ENCODE results near the gene KLHDC7B. TPM values are rescaled to one million over a fixed set of nuclear protein-coding genes. Genes with fewer than 3 reads are reported as not detected.

Gene KLHDC7B
- total and polyA plus RNA-seq, 4 donors, result 0.29 to 0.63 TPM; not detected in 2

GRCh38 chr22:50582493-50583293 is 37.0 kb downstream of the KLHDC7B start, which contains the start of gene CHKB:
Gene CHKB (minus strand): TSS chr22:50582849. CDS start chr22:50582781, 68 bp downstream.
- no peaks in the 10 kb centered on the region for H3K9me3 ChIP-seq (ENCODE audit: control insufficient read depth, low read length)
- H3K36me3 ChIP-seq (ENCODE audit: control insufficient read depth in 1 of 2, insufficient read depth in 2 of 2, low read length in 1 of 2), result no peaks in the 10 kb centered on the region
- H3K4me1 ChIP-seq (ENCODE audit: control insufficient read depth in 1 of 2, insufficient read depth in 2 of 2, low read length in 2 of 2), result no peaks in the 10 kb centered on the region
- 0% methylated on average over 82 to 96 of the region's 96 CpGs for WGBS, 2 donors
- DNase-seq, result peak; percentile 99
- peak; percentile 99 for ATAC-seq (ENCODE audit: low FRiP score)
- H3K27ac ChIP-seq (ENCODE audit: low read depth in 1 of 2, low read length in 2 of 2), result peak within 1 kb of the TSS; percentile 68 to 92
- no peaks in the 10 kb centered on the region for H3K27me3 ChIP-seq (ENCODE audit: control insufficient read depth in 1 of 2, insufficient read depth in 2 of 2, low read length in 1 of 2)
- intact Hi-C loops (cut with DNase I), result loop anchor here in 1 of 2 donors (2.0 kb wide), 2 partner anchors 20 to 46 kb away; partner anchors contain the start of genes ARSA and SYCE3
- peak within 1 kb of the TSS; percentile 73 to 82 for H3K4me3 ChIP-seq (ENCODE audit: low read length in 2 of 2)

DNA sequence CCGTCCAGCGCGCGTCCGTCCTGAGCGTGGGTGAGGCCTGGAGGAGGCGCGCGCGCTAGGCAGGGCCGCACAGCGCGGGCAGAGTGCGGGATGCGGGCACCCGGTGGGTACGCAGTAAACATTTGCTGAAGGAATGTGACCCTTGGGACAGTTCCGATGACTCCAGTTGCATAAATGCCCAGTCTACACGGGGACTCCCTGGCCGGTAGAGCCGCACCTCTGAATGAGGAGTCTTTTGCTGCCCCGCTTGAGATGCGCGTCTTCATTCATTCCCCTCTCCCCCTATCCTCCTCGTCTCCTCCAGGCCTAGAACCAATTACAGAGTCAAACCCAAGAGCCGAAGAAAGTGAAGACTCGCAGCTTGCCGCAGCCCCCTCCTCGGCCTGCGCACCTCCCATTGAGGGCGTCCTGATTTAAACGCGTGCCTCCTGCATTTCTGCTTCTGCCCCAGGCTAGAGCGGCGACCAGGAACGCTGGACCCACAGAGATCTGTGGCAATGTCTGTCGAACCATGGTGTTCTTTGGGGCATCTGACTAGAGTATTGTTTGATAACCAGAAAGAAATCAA is 37.7 kb downstream of the KLHDC7B start:
- DNase-seq, result peak in 1 of 2 donors; percentile 44
- intact Hi-C loops (cut with DNase I), result loop anchor here in 1 of 2 donors (2.0 kb wide), 2 partner anchors 21 to 45 kb away; partner anchors contain the start of genes ARSA and SYCE3
- peak; percentile 55 for ATAC-seq (ENCODE audit: low FRiP score)
- no peaks in the 10 kb centered on the region for H3K9me3 ChIP-seq (ENCODE audit: control insufficient read depth, low read length)
- no peaks in the 10 kb centered on the region for H3K27me3 ChIP-seq (ENCODE audit: control insufficient read depth in 1 of 2, insufficient read depth in 2 of 2, low read length in 1 of 2)
- peak overlapping the region; percentile 44 to 66 for H3K4me3 ChIP-seq (ENCODE audit: low read length in 2 of 2)
- 4 to 6% methylated on average over 37 of the region's 37 CpGs for WGBS, 2 donors
- H3K4me1 ChIP-seq (ENCODE audit: control insufficient read depth in 1 of 2, insufficient read depth in 2 of 2, low read length in 2 of 2), result no peaks in the 10 kb centered on the region
- no peaks in the 10 kb centered on the region for H3K36me3 ChIP-seq (ENCODE audit: control insufficient read depth in 1 of 2, insufficient read depth in 2 of 2, low read length in 1 of 2)
- H3K27ac ChIP-seq (ENCODE audit: low read depth in 1 of 2, low read length in 2 of 2), result peak overlapping the region in 1 of 2 donors; percentile 22

GRCh38 chr22:50584106-50585096 is 38.7 kb downstream of the KLHDC7B start:
- H3K27ac ChIP-seq (ENCODE audit: low read depth in 1 of 2, low read length in 2 of 2), result no peak overlapping the region
- no peaks in the 10 kb centered on the region for H3K4me1 ChIP-seq (ENCODE audit: control insufficient read depth in 1 of 2, insufficient read depth in 2 of 2, low read length in 2 of 2)
- no peaks in the 10 kb centered on the region for H3K36me3 ChIP-seq (ENCODE audit: control insufficient read depth in 1 of 2, insufficient read depth in 2 of 2, low read length in 1 of 2)
- ATAC-seq (ENCODE audit: low FRiP score) (no peak), DNase-seq (peak; percentile 21 to 45)
- intact Hi-C loops (cut with DNase I), result no loop called here
- H3K9me3 ChIP-seq (ENCODE audit: control insufficient read depth, low read length), result no peaks in the 10 kb centered on the region
- no peaks in the 10 kb centered on the region for H3K27me3 ChIP-seq (ENCODE audit: control insufficient read depth in 1 of 2, insufficient read depth in 2 of 2, low read length in 1 of 2)
- 95 to 96% methylated on average over 23 of the region's 23 CpGs for WGBS, 2 donors
- H3K4me3 ChIP-seq (ENCODE audit: low read length in 2 of 2), result no peak overlapping the region

DNA sequence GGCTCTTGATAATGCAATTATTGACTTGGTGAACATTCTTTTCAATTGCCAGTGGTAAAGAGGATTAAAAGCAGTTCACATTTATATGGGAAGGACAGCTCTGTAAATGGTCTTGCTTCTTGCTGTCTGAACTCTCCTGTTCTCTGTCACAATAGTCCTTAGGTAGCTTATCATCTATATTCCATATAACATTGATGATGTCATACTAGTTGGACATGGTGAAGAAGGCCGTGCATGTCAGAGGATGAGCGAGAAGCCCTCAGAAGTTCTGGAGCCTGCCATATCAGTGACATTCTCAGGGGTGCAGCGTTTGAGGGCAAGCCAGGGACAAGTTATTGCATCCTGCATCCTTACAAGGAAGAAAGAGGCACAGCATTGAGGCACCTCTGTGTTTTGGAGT is 39.5 kb downstream of the KLHDC7B start:
- ATAC-seq (ENCODE audit: low FRiP score) (no peak), DNase-seq (peak; percentile 16 to 63)
- 91 to 96% methylated on average over 3 of the region's 3 CpGs for WGBS, 2 donors
- no peak overlapping the region for H3K4me3 ChIP-seq (ENCODE audit: low read length in 2 of 2)
- intact Hi-C loops (cut with DNase I), result no loop called here
- H3K36me3 ChIP-seq (ENCODE audit: control insufficient read depth in 1 of 2, insufficient read depth in 2 of 2, low read length in 1 of 2), result no peaks in the 10 kb centered on the region
- no peaks in the 10 kb centered on the region for H3K27me3 ChIP-seq (ENCODE audit: control insufficient read depth in 1 of 2, insufficient read depth in 2 of 2, low read length in 1 of 2)
- no peaks in the 10 kb centered on the region for H3K4me1 ChIP-seq (ENCODE audit: control insufficient read depth in 1 of 2, insufficient read depth in 2 of 2, low read length in 2 of 2)
- no peaks in the 10 kb centered on the region for H3K9me3 ChIP-seq (ENCODE audit: control insufficient read depth, low read length)
- H3K27ac ChIP-seq (ENCODE audit: low read depth in 1 of 2, low read length in 2 of 2), result no peak overlapping the region

DNA sequence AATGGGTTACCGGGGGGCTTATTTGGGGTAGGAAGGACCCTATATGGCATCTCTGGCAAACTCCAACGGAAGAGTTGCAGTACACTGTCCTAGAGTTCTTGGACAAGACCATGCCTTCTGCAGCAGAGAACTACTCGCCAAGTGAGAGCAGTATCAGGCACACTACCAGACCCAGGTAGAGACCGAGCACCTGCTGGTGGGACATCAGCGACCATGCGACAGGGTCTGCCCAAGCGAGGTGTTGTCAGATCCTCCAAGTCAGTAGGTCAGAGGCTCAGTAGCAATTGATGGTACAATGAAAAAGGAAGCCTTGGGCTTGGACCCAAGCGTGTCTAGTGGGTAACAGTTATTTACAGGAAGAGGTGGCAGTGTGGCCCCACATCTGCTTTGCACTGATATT is 40.1 kb downstream of the KLHDC7B start:
- no peaks in the 10 kb centered on the region for H3K36me3 ChIP-seq (ENCODE audit: control insufficient read depth in 1 of 2, insufficient read depth in 2 of 2, low read length in 1 of 2)
- H3K27me3 ChIP-seq (ENCODE audit: control insufficient read depth in 1 of 2, insufficient read depth in 2 of 2, low read length in 1 of 2), result no peaks in the 10 kb centered on the region
- no peak overlapping the region for H3K27ac ChIP-seq (ENCODE audit: low read depth in 1 of 2, low read length in 2 of 2)
- intact Hi-C loops (cut with DNase I), result no loop called here
- no peak overlapping the region for H3K4me3 ChIP-seq (ENCODE audit: low read length in 2 of 2)
- no peaks in the 10 kb centered on the region for H3K9me3 ChIP-seq (ENCODE audit: control insufficient read depth, low read length)
- no peaks in the 10 kb centered on the region for H3K4me1 ChIP-seq (ENCODE audit: control insufficient read depth in 1 of 2, insufficient read depth in 2 of 2, low read length in 2 of 2)
- peak in 1 of 2 donors; percentile 30 for DNase-seq
- ATAC-seq (ENCODE audit: low FRiP score), result no peak
- 90 to 93% methylated on average over 8 of the region's 8 CpGs for WGBS, 2 donors

DNA sequence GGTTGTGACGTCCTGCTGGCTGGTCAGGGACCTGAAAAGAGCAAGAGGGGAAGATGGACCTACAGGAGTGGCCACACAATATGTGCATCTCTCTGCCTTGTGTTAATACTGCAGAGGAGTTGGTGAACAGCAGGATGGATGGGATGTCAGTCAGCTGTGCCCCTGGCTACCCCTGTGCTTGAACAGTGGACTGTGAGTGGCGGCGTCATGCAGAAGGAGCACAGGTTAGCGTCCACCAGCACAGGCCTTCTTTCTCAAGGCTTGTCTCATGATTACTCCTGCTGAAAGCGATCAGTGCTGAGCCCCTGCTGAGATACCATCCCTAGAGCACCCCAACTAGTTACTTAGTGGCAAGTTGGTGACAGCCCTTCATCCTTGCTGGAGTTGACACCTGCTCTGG is 40.7 kb downstream of the KLHDC7B start:
- 75 to 87% methylated on average over 5 of the region's 5 CpGs for WGBS, 2 donors

GRCh38 chr22:50587407-50587806 is 41.7 kb downstream of the KLHDC7B start:
- Histone ChIP-seq H3K4me3 (ENCODE audit: low read length in 2 of 2) (no peak overlapping the region), H3K4me1 (ENCODE audit: control insufficient read depth in 1 of 2, insufficient read depth in 2 of 2, low read length in 2 of 2) (no peaks in the 10 kb centered on the region), H3K36me3 (ENCODE audit: control insufficient read depth in 1 of 2, insufficient read depth in 2 of 2, low read length in 1 of 2) (no peaks in the 10 kb centered on the region), H3K27me3 (ENCODE audit: control insufficient read depth in 1 of 2, insufficient read depth in 2 of 2, low read length in 1 of 2) (no peaks in the 10 kb centered on the region), H3K27ac (ENCODE audit: low read depth in 1 of 2, low read length in 2 of 2) (no peak overlapping the region), H3K9me3 (ENCODE audit: control insufficient read depth, low read length) (no peaks in the 10 kb centered on the region)
- ATAC-seq (ENCODE audit: low FRiP score) (no peak), DNase-seq (peak; percentile 12 to 23)
- intact Hi-C loops (cut with DNase I), result no loop called here
- WGBS, 2 donors, result 93 to 95% methylated on average over 5 of the region's 5 CpGs

More for the DNA sequence above, 40.7 kb downstream of the KLHDC7B start:
- no peak overlapping the region for H3K27ac ChIP-seq (ENCODE audit: low read depth in 1 of 2, low read length in 2 of 2)
- no peak overlapping the region for H3K4me3 ChIP-seq (ENCODE audit: low read length in 2 of 2)
- DNase-seq (peak in 1 of 2 donors; percentile 54), ATAC-seq (ENCODE audit: low FRiP score) (no peak)
- no peaks in the 10 kb centered on the region for H3K27me3 ChIP-seq (ENCODE audit: control insufficient read depth in 1 of 2, insufficient read depth in 2 of 2, low read length in 1 of 2)
- intact Hi-C loops (cut with DNase I), result no loop called here
- no peaks in the 10 kb centered on the region for H3K4me1 ChIP-seq (ENCODE audit: control insufficient read depth in 1 of 2, insufficient read depth in 2 of 2, low read length in 2 of 2)
- H3K36me3 ChIP-seq (ENCODE audit: control insufficient read depth in 1 of 2, insufficient read depth in 2 of 2, low read length in 1 of 2), result no peaks in the 10 kb centered on the region
- no peaks in the 10 kb centered on the region for H3K9me3 ChIP-seq (ENCODE audit: control insufficient read depth, low read length)

- 86 to 92% methylated on average over 3 of the region's 3 CpGs for WGBS, 2 donors
- no peak for DNase-seq
Measured at GRCh38 chr22:50595189-50595588, 49.5 kb downstream of the KLHDC7B start.

More at GRCh38 chr22:50595189-50595588, 49.5 kb downstream of the KLHDC7B start:
- no peak for ATAC-seq (ENCODE audit: low FRiP score)
- Histone ChIP-seq H3K36me3 (ENCODE audit: control insufficient read depth in 1 of 2, insufficient read depth in 2 of 2, low read length in 1 of 2) (no peaks in the 10 kb centered on the region), H3K27me3 (ENCODE audit: control insufficient read depth in 1 of 2, insufficient read depth in 2 of 2, low read length in 1 of 2) (no peaks in the 10 kb centered on the region), H3K9me3 (ENCODE audit: control insufficient read depth, low read length) (no peaks in the 10 kb centered on the region), H3K27ac (ENCODE audit: low read depth in 1 of 2, low read length in 2 of 2) (no peak overlapping the region), H3K4me3 (ENCODE audit: low read length in 2 of 2) (no peak overlapping the region), H3K4me1 (ENCODE audit: control insufficient read depth in 1 of 2, insufficient read depth in 2 of 2, low read length in 2 of 2) (no peaks in the 10 kb centered on the region)
- intact Hi-C loops (cut with DNase I), result no loop called here
